GM20000 (cell line): Measurements from ENCODE around the gene SLC16A12.
"Not testable (repeated sequence)": the region's sequence is repeated elsewhere in the genome, so short reads cannot be mapped to it uniquely, and the experiment has no call there.

Experiments
- DNase-seq: peaks from one replicate; pipeline ENCODE4 v3.0.0; 2012; ENCODE audit warnings: low spot score
- CTCF ChIP-seq: IDR thresholded peaks from 2 replicates; pipeline ENCODE4 v1.5.1; 2012; ENCODE audit warnings: mild to moderate bottlenecking, control low read depth; ENCODE audit errors: extremely low read depth, missing control alignments

SLC16A12 gene

GRCh38 chr10:89414879-89415821, 120.2 kb downstream of the SLC16A12 start:
- TF ChIP-seq CTCF: no peak
- peak; percentile 52 for DNase-seq

- DNase-seq: peak; percentile 83
Observed at GRCh38 chr10:89414146-89414878, 121.1 kb downstream of the SLC16A12 start, which contains the start of gene IFIT5. IFIT5 (plus strand) TSS chr10:89414568; CDS start chr10:89414799, 231 bp downstream.

GRCh38 chr10:89413398-89413912, 121.9 kb downstream of the SLC16A12 start:
- DNase-seq: no peak
- TF ChIP-seq CTCF: no peak

More at GRCh38 chr10:89414146-89414878, 121.1 kb downstream of the SLC16A12 start, which contains the start of gene IFIT5:
- no peak for TF ChIP-seq CTCF

GRCh38 chr10:89412276-89412675, 123.1 kb downstream of the SLC16A12 start:
- not testable (repeated sequence) for DNase-seq

GRCh38 chr10:89411135-89411534, 124.3 kb downstream of the SLC16A12 start:
- not testable (repeated sequence) for DNase-seq

GRCh38 chr10:89410551-89410950, 124.8 kb downstream of the SLC16A12 start:
- DNase-seq: not testable (repeated sequence)

- DNase-seq: not testable (repeated sequence)
Observed at GRCh38 chr10:89409282-89409681, 126.1 kb downstream of the SLC16A12 start.

- not testable (repeated sequence) for DNase-seq
Observed at GRCh38 chr10:89407792-89408191, 127.6 kb downstream of the SLC16A12 start.

GRCh38 chr10:89406178-89406577, 129.2 kb downstream of the SLC16A12 start:
- not testable (repeated sequence) for DNase-seq

- DNase-seq: no peak
- TF ChIP-seq CTCF: no peak
Observed at GRCh38 chr10:89404104-89405047, 131.0 kb downstream of the SLC16A12 start.
